ENCODE results near the gene SPACA7. TPM values are rescaled to one million over a fixed set of nuclear protein-coding genes. Genes with fewer than 3 reads are reported as not detected.

Gene SPACA7
- total RNA-seq, 2 experiments from 2014 or later, result not detected

DNA sequence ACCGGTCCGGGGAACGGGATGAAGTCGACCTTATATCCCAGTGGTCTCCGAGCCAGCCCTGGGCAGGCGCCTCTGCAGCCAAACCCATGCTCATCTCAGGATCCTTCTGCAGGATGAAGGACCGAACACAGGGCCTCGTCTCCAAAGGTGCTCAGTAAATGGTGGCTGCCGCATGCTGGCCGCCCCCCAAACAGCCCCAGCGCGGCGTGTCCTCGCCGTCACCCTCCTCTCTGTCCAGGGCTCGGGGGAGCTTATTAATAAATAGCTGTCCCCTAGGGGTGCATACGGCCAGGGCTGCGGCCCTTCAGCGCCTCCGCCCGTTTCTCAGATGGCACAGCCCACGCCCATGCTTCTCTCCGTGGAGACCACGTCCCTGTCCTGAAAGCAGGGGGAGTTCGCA, 32.6 kb upstream of the SPACA7 start:
- Mint-ChIP-seq H3K36me3 (no peaks in the 10 kb centered on the region), H3K9me3 (ENCODE audit: low read depth) (no peaks in the 10 kb centered on the region), H3K4me3 (no peak overlapping the region), H3K27me3 (peaks cover 26% of the 10 kb centered on the region), H3K4me1 (no peaks in the 10 kb centered on the region), H3K27ac (no peak overlapping the region)
- CTCF ChIA-PET, result no interaction called here
- ATAC-seq (no peak), DNase-seq (peak; percentile 18)

DNA sequence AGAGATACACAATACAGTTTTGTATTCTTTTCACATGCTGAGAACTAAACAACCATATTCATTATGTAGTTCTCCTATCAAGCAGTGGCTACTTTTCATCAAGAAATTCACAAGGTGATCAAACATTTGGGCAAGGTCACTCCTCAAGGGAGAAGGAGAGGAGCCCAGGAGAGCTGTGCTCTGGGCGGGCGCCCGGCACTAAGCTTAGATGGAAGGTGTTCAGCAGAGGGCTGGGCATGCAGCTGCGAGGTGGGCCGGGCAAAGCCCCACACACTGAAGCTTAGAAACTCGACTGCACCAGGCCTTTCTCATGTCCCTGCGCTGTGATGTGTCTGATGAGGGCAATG, 30.4 kb upstream of the SPACA7 start:
- DNase-seq, result no peak
- H3K27ac Mint-ChIP-seq, result no peak overlapping the region
- no peak overlapping the region for H3K4me3 Mint-ChIP-seq
- no peaks in the 10 kb centered on the region for H3K4me1 Mint-ChIP-seq
- ATAC-seq, result no peak
- no peaks in the 10 kb centered on the region for H3K9me3 Mint-ChIP-seq (ENCODE audit: low read depth)
- CTCF ChIA-PET, result no interaction called here
- H3K36me3 Mint-ChIP-seq, result no peaks in the 10 kb centered on the region
- peaks cover 28% of the 10 kb centered on the region for H3K27me3 Mint-ChIP-seq

DNA sequence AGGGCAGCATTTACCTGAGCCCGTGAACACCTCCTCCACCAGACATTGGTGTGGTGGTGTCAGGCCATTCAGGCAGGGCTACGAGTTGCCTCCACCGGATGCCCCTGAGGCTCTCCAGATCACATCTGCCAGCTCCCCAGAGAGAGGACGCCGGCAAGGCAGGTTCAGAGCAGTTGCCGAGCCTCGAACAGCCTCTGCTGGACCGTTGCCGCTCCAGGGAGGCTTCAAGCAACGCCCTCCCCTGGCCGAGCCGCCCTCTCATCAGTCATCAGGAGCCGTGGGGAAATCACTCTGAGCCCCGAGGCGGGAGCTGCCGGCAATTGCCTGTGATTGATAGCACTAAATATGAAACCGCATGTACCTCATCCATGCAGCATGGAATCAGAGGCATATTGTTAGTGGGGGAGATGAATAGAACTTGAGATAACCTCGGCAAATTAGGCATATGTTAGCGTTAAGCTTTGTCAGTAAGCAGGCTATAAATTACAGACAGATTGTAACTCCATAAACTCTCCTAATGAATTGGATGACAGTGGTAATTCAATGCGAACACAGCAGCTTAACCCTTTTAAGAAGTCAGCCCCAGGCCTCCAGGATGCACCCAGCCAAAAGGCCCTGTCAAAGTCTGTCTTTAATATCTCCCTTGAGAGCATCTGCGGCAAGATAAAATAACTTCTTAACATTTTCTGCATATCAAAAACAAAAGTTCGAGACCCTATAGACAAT, 29.8 kb upstream of the SPACA7 start:
- H3K27ac Mint-ChIP-seq, result no peak overlapping the region
- H3K4me3 Mint-ChIP-seq, result no peak overlapping the region
- ATAC-seq, result no peak
- CTCF ChIA-PET, result no interaction called here
- H3K4me1 Mint-ChIP-seq, result no peaks in the 10 kb centered on the region
- no peaks in the 10 kb centered on the region for H3K9me3 Mint-ChIP-seq (ENCODE audit: low read depth)
- no peaks in the 10 kb centered on the region for H3K36me3 Mint-ChIP-seq
- no peak for DNase-seq
- H3K27me3 Mint-ChIP-seq, result peaks cover 28% of the 10 kb centered on the region

DNA sequence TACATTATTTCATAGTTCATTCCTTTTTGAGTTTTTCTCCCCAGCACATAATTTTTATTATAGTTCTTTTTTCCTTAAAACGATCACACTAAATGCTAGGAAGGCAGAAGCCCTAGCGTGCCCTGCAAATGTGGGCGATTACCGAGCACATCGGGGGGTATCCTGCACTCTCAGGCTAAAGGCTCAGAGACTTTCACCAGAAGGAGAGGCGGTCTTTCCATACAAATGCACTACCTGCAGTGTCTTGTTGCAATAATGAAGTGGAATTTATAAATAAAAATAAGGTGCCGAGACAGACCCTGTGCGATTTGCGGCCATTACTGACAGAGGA, 29.3 kb upstream of the SPACA7 start:
- ATAC-seq (no peak), DNase-seq (no peak)
- Mint-ChIP-seq H3K4me3 (no peak overlapping the region), H3K27me3 (peaks cover 28% of the 10 kb centered on the region), H3K27ac (no peak overlapping the region), H3K4me1 (no peaks in the 10 kb centered on the region), H3K36me3 (no peaks in the 10 kb centered on the region), H3K9me3 (ENCODE audit: low read depth) (no peaks in the 10 kb centered on the region)
- CTCF ChIA-PET, result no interaction called here

DNA sequence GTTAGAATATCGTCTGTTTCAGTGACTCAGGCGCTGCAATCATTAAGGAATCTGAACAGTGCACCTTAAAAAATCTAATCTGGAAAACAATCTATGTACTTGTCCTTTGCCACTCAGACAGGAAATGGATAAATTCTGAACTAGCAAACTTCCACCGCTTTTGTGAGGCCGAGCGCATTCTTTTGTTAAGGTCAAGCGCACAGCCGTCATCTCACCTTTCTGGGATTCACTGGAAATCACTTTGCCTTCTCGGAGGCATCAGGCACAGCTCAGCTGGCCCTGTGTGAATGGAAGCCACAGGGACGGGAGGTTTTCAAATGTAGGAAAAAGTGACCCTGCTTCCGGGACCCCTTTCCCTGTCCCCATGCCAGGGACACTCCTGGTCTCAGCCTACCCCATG, 28.2 kb upstream of the SPACA7 start:
- Mint-ChIP-seq H3K36me3 (no peaks in the 10 kb centered on the region), H3K27me3 (peaks cover 28% of the 10 kb centered on the region)
- no peak for DNase-seq

DNA sequence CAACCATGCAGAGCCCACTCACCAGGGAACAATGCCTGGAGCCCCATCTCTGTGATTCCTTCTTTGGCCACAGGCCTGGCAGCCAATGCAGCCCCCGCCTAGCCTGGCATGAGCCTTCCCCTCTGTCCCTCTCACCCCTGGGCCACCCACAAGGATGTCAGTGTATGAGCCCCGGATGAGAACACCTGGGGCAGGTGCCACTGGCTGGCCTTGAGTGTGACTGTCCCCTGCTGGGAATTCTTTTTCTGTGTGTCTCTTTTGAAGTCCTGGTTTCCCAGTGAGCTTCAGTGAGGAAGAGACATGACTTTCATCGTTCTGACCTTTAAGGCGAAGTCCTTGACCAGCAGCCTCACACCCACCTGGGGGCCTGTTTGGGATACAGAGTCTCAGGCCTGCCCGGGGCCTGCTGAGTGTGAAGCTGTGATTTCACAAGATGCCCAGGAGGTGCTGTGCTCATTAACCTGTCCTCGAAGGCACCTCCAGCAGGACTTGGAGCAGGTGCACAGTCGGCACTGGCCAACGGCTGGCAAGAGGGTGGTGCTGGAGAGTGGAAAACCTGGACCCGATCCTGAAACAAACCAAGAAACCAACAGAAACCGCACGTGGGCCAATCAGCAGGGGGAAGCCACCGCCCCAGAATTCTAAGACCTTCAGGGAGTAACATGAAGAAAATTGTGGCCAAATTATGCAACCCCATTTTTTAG, 27.4 kb upstream of the SPACA7 start:
- Mint-ChIP-seq H3K27me3 (peaks cover 28% of the 10 kb centered on the region), H3K4me3 (no peak overlapping the region), H3K36me3 (no peaks in the 10 kb centered on the region), H3K27ac (no peak overlapping the region), H3K4me1 (no peaks in the 10 kb centered on the region), H3K9me3 (ENCODE audit: low read depth) (no peaks in the 10 kb centered on the region)
- CTCF ChIA-PET, result no interaction called here
- ATAC-seq, result no peak
- DNase-seq, result no peak

More for the DNA sequence above, 28.2 kb upstream of the SPACA7 start:
- no peak overlapping the region for H3K4me3 Mint-ChIP-seq
- CTCF ChIA-PET, result no interaction called here
- no peaks in the 10 kb centered on the region for H3K4me1 Mint-ChIP-seq
- no peak overlapping the region for H3K27ac Mint-ChIP-seq
- no peak for ATAC-seq
- H3K9me3 Mint-ChIP-seq (ENCODE audit: low read depth), result no peaks in the 10 kb centered on the region

DNA sequence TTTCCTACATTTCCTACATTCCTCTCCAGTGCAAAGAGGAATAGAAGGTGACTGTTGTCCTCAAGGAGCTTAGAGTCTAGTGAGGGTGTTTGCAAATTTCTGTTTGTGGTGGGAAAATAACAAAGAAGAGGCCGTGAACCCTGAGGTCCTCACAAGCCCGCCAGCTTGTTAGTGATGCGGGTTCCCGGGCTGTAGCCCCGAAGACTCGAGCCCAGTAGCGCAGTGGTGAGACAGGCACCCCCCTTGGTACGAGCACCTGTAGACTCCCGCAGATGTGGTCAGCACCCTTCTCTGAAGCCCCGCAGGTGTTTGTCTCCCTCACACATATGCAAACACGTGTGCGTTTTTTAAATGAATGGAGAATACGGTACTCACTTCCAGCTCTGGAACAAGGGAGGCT, 26.5 kb upstream of the SPACA7 start:
- no peaks in the 10 kb centered on the region for H3K36me3 Mint-ChIP-seq
- no peak for ATAC-seq

DNA sequence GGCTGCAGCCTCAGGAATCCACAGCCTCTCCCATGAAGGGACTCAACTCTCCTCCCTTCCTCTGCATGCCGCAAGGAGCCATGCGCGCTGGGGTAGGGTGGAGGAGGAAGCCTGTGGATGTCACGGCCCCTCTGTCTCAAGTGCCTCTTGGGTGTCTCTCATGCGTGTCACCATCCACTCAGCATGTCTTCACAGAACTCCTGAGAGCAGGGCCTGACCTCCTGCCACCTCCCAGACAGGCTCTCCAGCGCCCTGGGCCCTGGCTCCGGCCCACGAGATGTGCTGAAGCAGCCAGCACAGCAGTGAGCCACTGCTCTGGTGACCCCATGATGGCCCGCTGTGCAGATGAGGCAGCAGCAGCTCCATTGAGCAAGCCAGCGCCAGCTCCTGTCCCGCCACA, 25.9 kb upstream of the SPACA7 start:
- no peak for ATAC-seq
- Mint-ChIP-seq H3K36me3 (no peaks in the 10 kb centered on the region), H3K9me3 (ENCODE audit: low read depth) (no peaks in the 10 kb centered on the region), H3K27me3 (peaks cover 28% of the 10 kb centered on the region), H3K4me1 (no peaks in the 10 kb centered on the region), H3K4me3 (no peak overlapping the region), H3K27ac (no peak overlapping the region)
- no peak for DNase-seq
- CTCF ChIA-PET, result no interaction called here

More for the DNA sequence above, 26.5 kb upstream of the SPACA7 start:
- H3K9me3 Mint-ChIP-seq (ENCODE audit: low read depth), result no peaks in the 10 kb centered on the region
- H3K4me1 Mint-ChIP-seq, result no peaks in the 10 kb centered on the region
- H3K4me3 Mint-ChIP-seq, result no peak overlapping the region
- CTCF ChIA-PET, result no interaction called here
- H3K27me3 Mint-ChIP-seq, result peaks cover 28% of the 10 kb centered on the region
- no peak overlapping the region for H3K27ac Mint-ChIP-seq
- no peak for DNase-seq

DNA sequence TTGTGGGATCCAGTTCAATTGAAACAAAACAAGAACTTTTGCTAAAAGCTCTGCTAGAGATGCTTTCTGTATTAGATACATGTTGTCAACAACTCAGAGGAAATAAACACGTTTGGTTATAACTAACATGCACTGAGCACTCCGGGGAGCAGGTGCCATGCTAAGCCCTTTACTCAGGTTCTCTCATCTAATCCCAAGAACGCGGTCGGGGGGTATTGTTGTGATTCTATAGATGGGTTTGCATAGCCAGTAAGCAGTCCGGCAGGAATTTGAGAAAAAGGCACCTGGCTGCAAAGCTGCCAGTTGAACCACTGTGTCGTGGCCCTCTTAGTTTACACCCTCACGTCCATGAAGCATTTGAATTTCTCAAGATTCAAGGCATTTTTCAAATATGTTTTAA, 24.3 kb upstream of the SPACA7 start:
- Mint-ChIP-seq H3K27me3 (peaks cover 13% of the 10 kb centered on the region), H3K36me3 (no peaks in the 10 kb centered on the region), H3K4me1 (no peaks in the 10 kb centered on the region), H3K9me3 (ENCODE audit: low read depth) (no peaks in the 10 kb centered on the region), H3K4me3 (no peak overlapping the region), H3K27ac (no peak overlapping the region)
- no peak for ATAC-seq
- CTCF ChIA-PET, result no interaction called here
- DNase-seq, result no peak

DNA sequence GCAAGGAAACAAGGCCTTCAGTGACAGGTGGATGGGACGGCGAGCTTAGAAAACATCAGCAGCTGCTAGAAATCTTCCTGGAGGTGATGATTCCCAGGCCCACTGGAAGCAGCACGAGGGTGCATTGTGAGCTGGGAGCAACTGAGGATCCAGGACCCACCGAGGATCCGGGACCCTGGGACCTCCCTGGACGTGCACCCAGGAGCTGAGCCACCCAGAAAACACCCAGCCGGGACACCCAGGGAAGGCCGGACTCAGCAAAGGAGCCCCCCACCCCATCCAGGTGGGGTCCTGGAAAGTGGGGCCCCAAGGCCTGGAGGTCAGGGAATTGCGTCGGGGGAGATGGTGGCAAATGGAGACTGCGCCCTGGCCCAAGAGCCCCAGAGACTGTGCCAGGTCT, 22.3 kb upstream of the SPACA7 start:
- Mint-ChIP-seq H3K4me1 (no peaks in the 10 kb centered on the region), H3K27ac (no peak overlapping the region)

DNA sequence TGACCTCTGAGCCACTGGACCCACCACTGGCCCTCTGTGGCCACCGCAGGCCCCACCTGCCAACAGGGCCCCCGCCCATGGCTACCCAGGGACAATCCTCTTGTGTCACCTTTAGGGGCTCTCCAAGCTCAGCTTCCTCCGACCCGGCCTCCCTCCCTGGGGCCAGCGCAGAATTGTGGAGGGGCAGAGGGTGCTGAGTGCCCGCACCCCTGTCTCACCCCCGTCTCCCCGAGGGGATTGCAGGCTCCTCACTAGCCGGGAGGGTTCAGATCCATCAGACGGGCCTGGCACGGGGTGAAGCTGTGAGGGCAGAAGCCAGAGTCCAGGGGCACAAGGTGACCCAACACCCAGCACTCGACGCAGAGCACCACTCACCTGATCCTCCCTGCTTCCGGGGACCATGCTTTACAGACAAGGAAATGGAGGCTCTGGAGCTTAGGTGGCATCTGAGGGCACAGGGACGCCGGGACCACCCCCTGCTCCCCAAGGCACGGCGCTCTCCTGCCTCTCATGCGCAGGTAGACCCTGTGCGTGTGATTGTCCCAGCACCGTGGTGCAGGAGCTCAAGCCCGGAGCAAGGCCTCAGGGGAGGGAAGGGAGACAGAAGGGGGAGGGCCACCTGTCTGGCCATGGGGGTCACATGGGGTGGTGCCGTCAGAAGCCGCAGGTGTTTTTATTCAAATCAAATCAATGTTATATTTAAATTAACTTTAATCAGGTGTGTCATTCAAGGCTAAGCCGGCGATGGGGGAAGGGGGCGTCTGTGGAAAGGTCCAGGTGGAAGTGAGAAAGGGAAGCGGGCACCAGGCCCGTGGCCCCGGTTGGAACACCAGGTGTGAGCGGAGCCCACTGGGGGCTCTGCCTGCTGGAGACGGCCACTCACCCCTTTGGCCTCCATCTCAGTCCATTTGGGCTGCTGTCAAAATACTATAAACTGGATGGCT, 21.6 kb upstream of the SPACA7 start:
- H3K27me3 Mint-ChIP-seq, result no peaks in the 10 kb centered on the region
- ATAC-seq, result no peak
- DNase-seq, result no peak
- no peak overlapping the region for H3K27ac Mint-ChIP-seq
- no peak overlapping the region for H3K4me3 Mint-ChIP-seq
- no peaks in the 10 kb centered on the region for H3K4me1 Mint-ChIP-seq
- peaks cover 10% of the 10 kb centered on the region for H3K9me3 Mint-ChIP-seq (ENCODE audit: low read depth)
- no peaks in the 10 kb centered on the region for H3K36me3 Mint-ChIP-seq
- CTCF ChIA-PET, result interaction anchor here (0.9 kb wide), 1 partner anchor 25 kb away, joined by 4 read pairs; no protein-coding TSS in a partner anchor

More for the DNA sequence above, 22.3 kb upstream of the SPACA7 start:
- Mint-ChIP-seq H3K4me3 (no peak overlapping the region), H3K9me3 (ENCODE audit: low read depth) (peaks cover 10% of the 10 kb centered on the region), H3K36me3 (no peaks in the 10 kb centered on the region), H3K27me3 (peaks cover under 1% of the 10 kb centered on the region)
- no peak for ATAC-seq
- CTCF ChIA-PET, result no interaction called here
- DNase-seq, result no peak

DNA sequence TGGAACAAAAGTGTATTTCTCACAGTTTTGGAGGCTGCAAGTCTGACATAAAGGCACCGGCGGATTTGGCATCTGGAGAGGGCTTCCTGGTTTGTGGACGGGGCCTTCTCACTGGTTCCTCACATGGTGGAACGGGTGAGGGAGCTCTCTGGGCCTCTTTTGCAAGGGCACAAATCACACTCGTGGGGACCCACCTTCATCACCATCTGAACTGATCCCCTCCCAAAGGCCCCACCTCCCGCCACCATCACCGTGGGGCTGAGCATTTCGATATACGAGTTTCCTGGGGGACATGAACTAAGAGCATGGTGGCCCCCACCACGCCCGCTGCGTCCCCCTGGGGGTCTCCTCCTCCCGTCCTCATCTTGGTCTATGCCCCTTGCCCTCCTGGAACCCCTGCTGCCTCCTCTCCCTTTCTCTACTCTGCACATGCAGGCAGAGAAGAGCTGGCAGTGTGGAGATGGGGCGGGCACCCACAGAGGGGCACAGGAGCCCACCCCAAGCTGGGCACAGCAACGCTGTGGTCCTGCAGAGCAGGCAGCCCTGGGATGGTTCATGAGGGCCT, 20.8 kb upstream of the SPACA7 start:
- H3K4me3 Mint-ChIP-seq, result no peak overlapping the region
- DNase-seq (no peak), ATAC-seq (no peak)
- H3K27me3 Mint-ChIP-seq, result no peaks in the 10 kb centered on the region
- CTCF ChIA-PET, result interaction anchor here (0.9 kb wide), 1 partner anchor 24 kb away, joined by 4 read pairs; no protein-coding TSS in a partner anchor
- H3K9me3 Mint-ChIP-seq (ENCODE audit: low read depth), result peaks cover 10% of the 10 kb centered on the region
- no peaks in the 10 kb centered on the region for H3K36me3 Mint-ChIP-seq
- no peaks in the 10 kb centered on the region for H3K4me1 Mint-ChIP-seq
- no peak overlapping the region for H3K27ac Mint-ChIP-seq

DNA sequence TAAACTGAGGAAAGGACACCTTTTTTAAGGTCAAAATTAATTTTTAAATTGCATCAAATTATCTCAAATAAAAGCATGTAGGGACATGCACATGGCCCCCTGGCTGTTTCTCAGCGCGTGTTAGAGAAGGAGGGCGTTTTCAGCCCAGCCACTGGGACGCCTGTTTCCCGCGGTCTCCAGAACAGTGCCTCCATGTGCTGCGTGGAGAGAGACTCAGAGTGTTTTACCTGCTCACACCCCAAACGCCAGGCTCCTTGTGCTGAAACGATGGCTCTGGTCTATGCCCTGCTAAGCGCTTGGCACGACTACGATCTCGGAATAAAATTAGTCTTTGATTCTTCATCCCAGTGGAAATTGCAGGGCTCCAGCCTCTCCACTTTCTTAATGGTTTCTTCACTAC, 20.0 kb upstream of the SPACA7 start:
- ATAC-seq, result no peak
- H3K4me3 Mint-ChIP-seq, result no peak overlapping the region
- H3K27ac Mint-ChIP-seq, result no peak overlapping the region
- H3K9me3 Mint-ChIP-seq (ENCODE audit: low read depth), result peaks cover 10% of the 10 kb centered on the region
- H3K27me3 Mint-ChIP-seq, result no peaks in the 10 kb centered on the region
- H3K4me1 Mint-ChIP-seq, result no peaks in the 10 kb centered on the region
- H3K36me3 Mint-ChIP-seq, result no peaks in the 10 kb centered on the region
- CTCF ChIA-PET, result no interaction called here
- no peak for DNase-seq
